HL-60 (cell line): ENCODE results near the gene GRAMD2B.

Source experiments
- CTCF ChIP-seq: IDR thresholded peaks from one replicate; pipeline ENCODE4 v1.5.1; 2011; ENCODE audit warnings: low read length, control low read depth, inconsistent platforms; ENCODE audit not compliant: insufficient read depth
- GABPA ChIP-seq: IDR thresholded peaks from 2 replicates; pipeline ENCODE4 v1.6.1; 2012; ENCODE audit warnings: low read depth
- POLR2AphosphoS5 ChIP-seq: IDR thresholded peaks from 2 replicates; pipeline ENCODE4 v1.6.1; 2012; ENCODE audit warnings: low read depth
- REST ChIP-seq: IDR thresholded peaks from 2 replicates; pipeline ENCODE4 v1.6.1; 2012; ENCODE audit warnings: low read depth; ENCODE audit not compliant: insufficient replicate concordance
- SPI1 ChIP-seq: IDR thresholded peaks from 2 replicates; pipeline ENCODE4 v1.6.1; 2012; ENCODE audit warnings: low read depth, mild to moderate bottlenecking, borderline replicate concordance

GRCh38 chr5:126531543-126532120, 108.4 kb downstream of the GRAMD2B start:
- TF ChIP-seq CTCF (no peak), REST (no peak), GABPA (no peak), SPI1 (no peak), POLR2AphosphoS5 (no peak)
